Esophagus mucosa (tissue), 1 donor: ENCODE results near the gene WDR76. TPM values are rescaled to one million over a fixed set of nuclear protein-coding genes. Genes with fewer than 3 reads are reported as not detected.
"Not testable (repeated sequence)": the region's sequence is repeated elsewhere in the genome, so short reads cannot be mapped to it uniquely, and the experiment has no call there.

Experiments used
- ATAC-seq: fragments of 200-7000 bp; cut with Tn5 transposase; one replicate; pipeline ENCODE4 v1.9.1; 2020
- total RNA-seq: library from RNA; stranded (reverse); gene quantifications from one replicate; pipeline ENCODE4 v1.2.4, GENCODE V29; 2023
- donor health status: DM: yes; HTN: yes; CAD: no.

WDR76 gene
- 10.4 TPM for total RNA-seq

DNA sequence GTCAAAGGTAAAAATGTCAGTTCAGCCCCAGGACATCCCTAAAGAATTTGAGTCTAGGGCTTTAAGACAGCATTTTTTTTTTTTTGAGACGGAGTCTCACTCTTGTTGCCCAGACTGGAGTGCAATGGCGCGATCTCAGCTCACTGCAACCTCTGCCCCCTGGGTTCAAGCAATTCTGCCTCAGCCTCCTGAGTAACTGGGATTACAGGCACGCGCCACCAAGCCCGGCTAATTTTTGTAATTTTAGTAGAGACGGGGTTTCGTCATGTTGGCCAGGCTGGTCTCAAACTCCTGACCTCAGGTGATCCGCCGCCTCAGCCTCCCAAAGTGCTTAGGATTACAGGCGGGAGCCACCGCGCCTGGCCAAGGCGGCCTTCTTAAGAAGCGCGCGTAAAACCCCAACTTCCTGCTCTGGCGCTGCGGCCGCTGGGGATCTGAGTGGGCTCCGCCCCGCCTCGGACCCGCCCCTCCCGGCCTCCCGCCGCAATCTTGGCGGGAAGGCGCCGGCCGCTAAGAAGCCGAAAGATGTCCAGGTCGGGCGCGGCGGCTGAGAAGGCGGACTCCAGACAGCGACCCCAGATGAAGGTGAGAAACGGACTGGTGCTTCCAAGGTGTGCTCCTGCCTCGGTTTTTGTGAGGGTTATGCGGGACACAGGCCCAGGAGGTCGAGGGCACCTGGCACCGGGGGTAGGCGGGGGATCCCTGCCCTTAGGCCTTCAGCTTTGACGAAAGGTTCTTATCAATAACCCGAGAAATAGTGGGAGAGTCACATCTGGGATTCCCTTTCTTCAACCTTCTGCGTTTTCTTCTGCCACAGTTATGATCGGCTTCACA lies at the start of gene WDR76:
TSS of gene WDR76 (plus strand) at position 495 of the 834 bp plus-strand sequence. CDS start at position 526, 31 bp downstream.
- peak; percentile 68 for ATAC-seq

DNA sequence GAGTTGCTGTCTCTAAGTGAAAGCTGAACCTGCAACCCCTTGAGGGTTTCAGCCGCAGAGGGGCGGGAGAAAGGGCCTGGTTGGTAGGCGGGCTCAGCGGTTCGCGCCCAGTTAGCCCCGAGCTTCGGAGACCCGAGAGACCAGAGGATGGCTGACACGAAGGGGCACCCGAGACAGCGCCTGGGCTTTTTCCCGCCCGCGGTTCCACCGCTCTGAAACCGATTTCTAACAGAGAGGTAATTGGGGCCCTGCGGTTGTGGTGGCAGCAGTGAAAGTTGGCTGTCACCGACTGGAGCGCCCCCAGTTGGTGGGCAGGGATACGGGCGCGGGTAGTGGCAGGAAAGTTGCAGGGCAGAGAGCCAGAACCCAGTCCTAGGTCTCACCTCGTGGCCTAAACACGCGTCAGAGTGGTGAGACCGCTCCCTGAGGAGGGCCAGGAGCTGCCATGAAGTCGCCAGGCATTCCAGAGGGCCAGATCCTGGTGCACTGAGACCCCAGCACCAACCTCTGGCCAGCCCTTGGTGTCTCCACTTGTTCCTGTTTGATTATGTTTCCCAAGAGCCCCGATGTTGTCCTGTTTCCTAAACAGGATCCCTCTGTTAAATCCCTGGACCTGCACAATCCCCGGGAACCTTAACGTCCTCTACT lies 49.4 kb upstream of the WDR76 start:
- peak; percentile 73 for ATAC-seq

DNA sequence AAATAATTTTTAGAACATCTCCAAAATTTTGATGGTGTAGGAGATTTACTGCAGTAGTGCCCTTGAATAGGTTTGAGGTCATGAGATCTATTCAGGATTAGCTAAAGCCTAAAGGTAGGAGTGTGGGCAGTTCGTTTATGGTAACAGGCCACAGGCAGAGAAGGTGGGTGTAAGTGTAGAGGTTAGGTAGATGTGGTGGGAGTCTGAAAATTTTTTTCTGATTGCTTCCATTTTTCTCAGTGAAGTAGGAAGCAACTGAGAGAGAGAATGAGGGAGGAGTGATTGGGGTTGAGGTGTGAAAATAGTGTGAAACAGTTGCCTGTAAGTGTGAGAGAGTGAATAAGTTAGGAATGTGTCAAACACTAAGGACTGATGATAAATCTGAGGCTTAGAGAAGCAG lies 47.8 kb upstream of the WDR76 start:
- ATAC-seq = no peak

DNA sequence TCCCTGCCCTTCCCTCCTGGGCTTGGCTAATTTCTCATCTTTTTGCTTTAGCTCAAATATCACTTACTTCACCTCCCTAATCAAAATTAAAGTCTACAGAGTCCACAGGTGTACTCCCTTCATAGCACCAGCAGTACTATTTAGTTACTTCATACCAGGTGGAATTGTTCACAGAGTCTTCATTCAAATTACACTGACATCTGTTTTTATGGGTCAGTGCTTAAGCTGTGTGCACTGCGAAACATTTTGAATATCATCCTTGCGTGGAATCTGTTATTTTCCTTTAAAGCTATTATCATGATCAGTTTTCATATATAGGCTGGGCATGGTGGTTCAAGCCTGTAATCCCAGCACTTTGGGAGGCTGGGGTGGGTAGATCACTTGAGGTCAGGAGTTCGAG lies 37.4 kb upstream of the WDR76 start:
- no peak for ATAC-seq

DNA sequence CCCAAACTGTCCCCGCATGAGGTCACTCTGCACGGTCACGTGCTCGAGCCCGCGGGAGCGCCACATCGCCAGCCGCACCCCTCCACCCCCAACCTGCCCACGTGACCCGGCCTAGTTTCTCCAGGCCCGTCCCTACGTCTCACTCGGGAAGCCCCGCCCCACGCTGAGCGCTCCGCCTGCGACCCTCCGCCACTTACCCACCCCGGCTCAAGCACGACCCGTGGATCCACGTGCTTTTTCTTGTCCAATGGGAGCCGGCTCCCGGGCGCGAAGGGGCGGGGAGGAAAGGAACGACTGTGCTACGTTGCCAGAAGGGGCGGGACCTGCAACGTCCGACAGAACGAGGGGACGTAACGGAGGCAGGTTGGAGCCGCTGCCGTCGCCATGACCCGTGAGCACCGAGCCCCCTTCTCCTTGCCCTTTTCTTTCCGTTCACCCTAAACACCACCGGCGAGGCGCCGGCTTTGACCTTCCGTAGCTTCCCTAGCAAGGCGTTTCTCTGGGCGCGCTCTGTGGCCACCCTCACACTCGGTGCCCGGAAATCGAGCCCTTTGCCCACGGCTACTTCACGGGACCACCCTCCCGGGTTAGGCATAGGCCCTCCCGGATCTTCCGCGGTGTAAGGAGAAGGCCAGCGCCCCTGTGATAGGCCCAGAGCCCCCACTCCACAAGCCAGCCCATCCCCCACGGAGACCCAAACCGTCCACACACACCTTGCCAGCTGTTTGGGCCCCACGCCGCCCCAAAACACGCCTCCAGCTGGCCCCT lies 34.6 kb upstream of the WDR76 start, which contains the start of gene SERF2:
TSS of gene SERF2 (plus strand) at position 328 of the 768 bp plus-strand sequence. CDS start at position 385, 57 bp downstream.
- peak; percentile 97 for ATAC-seq

DNA sequence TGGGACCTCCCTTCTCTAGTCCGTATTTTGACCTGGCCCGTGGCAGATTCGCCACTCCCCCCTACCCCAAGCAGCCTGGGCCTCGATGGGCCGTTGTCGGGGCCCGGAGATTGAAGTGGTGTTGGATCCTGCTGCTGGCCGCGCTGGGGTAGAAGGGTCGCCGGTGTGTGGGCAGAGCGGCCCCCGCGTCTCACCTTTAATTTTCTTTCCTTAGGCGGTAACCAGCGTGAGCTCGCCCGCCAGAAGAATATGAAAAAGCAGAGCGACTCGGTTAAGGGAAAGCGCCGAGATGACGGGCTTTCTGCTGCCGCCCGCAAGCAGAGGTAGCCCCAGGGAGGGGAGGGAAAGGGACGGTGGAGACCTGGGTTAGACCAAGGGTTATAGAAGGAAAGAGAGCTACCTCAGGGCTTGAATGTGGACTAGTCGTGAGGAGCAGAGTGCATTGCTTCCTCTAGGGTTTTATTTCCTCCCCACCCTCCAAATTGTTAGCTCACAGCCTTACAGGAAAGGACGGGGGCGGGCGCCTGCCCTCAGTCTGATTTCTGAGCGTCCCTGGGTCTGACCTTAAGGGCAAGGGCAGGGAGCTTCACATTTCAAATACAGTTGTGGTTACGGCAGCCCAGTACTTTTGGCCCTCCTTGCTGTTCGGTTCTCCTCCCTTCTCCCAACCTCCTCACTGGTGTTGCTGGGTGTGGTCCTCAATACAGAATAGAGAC lies 33.9 kb upstream of the WDR76 start:
- ATAC-seq = peak; percentile 15

DNA sequence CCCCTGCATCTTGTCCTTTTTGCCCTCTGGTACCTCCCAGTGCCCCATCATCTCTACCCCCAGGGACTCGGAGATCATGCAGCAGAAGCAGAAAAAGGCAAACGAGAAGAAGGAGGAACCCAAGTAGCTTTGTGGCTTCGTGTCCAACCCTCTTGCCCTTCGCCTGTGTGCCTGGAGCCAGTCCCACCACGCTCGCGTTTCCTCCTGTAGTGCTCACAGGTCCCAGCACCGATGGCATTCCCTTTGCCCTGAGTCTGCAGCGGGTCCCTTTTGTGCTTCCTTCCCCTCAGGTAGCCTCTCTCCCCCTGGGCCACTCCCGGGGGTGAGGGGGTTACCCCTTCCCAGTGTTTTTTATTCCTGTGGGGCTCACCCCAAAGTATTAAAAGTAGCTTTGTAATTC lies 33.2 kb upstream of the WDR76 start:
- no peak for ATAC-seq

DNA sequence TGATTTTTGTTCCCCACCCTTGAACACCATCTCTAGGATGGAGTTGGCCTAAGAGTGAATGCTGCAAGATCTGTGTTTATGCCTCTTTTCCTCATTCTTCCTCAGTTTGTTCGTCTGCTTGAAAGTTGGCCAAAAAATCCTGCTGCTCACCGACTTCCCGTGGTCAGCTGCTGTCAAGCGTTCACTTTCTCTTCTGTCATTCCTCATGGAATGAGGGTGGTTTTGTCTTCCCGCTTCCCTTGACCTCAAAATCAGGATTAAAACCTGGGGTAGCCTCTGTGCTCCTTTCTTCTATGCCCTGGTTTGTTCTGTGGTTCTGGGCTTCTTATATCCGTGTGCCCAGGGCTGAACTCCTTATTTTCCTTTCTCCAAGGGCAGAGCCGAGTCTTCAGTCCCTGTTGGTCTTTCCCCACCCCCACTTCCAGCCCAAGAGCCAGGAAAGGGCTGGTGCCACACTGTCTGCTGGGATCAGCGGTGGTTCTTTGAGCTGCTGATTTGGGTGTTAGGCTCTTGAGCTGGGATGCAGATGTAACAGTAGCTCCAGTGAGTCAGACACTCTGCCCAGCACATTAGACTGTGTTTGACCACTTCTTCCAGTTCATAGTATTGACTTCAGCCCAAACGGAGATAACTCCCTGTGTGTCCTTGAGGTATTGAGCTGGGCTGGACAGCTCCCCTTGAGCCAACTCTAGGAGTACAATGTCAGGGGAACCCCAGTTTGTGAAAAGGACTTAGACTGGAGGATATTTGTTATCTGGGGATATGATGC lies 32.3 kb upstream of the WDR76 start:
- ATAC-seq = no peak

DNA sequence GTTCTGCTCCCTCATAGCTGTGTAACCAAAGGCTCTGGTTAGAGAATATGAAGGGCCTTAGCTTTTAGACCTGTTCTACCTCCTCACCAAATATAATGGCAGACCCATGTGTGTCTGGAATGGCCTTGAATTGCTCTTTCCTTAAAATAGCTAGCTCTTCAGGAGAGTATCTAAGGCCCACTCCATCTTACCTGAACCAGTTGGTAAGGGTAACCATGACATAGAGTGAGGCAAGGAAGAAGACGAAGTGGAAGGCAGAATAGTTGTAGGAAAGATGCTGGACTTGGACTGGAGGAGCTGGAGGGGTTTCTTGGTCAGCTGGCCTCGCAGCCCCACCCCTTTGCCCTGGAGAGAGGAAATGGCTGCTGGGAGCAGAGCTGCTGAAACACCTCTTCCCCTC lies 31.6 kb upstream of the WDR76 start:
- no peak for ATAC-seq

DNA sequence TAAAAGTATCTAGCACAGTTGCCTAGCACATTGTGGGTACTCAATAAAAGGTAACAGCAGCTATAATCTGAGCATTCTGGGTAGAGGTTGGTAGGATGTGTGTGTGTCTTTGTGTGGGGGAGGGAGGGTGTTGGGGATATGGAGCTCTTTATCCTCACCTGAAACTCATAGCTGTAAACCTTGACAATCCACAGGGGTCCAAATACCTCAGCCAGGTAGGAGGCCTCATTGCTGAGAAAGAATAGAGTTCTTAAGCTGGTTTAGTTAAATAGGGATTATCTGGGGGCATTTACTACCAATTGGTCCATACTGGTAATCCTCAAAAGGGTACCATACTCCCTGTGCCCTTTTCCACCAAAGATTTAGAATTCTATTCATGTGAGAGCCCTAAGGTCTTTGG lies 30.8 kb upstream of the WDR76 start:
- no peak for ATAC-seq

DNA sequence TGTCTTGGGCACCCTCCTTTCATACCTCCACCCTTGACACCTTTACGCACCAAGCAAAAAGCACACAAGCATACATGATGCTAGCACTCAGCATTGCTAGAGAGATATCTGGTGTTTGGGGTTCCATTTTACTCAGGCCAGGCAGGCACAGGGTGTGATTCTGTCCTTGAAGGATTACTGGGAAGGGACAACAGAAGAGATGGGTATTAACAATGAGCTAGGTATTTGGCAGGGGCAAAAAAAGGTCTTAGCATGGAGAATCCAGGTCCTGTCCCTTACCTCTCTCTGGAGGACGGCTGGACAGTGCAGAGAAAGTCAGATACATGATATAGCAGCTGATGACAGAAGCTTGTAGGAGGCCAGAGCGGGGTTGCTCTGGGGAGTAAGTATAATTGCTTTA lies 30.2 kb upstream of the WDR76 start:
- no peak for ATAC-seq

DNA sequence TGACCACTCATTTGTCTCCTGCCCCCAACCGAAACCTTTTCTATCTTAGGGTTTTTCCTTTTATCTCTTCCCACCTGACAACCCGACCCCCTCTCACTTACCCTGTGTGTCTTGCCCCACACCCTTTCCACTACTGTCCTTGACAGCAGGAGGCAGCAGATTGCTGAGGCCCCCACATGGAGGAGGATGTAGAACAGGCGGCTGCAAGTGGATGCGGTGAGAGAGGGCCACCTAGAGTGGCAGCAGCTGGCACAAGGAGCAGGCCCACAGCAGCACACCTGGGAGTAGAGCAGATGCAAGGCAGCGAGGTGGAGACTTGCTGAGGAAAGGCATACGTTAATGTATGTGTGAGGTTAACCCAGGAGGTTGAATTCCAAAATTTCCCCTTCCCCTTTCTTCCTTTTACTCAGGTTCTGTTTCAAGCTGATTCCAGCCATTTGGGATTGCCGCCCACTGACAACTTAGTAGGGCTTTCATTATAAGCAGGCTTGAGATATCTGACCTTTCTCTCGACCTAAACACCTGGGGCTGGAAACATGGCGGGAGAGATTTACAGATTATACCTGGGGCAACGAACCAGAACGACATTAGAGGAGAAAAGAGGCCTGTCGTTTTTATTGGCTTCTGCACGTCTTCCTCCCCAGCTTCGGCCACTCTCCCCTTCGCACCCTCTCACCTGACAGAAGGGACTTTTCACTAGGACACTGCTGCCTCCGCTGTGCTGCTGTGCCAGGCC lies 27.4 kb upstream of the WDR76 start:
- peak; percentile 3 for ATAC-seq

DNA sequence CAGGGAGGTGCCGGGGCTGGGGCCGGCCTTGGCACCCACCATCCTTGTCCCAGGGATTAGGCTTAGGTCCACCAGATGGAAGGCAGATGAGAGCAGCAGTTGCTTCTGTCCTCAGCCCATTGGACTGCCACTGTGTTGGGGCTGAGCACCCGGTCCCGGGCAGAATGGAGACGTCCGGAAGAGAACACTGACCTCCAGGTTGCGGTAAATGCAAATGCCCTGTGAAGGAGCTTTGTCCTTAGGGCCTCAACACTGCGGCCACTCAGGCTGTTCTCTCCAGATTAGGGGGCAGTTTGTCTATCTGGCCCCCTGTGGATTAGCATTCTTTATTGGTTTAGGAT lies 26.9 kb upstream of the WDR76 start, which contains the start of gene SERINC4:
TSS of gene SERINC4 (minus strand) at position 276 of the 341 bp plus-strand sequence. CDS start at position 42, 234 bp downstream.
- ATAC-seq = peak; percentile 2

DNA sequence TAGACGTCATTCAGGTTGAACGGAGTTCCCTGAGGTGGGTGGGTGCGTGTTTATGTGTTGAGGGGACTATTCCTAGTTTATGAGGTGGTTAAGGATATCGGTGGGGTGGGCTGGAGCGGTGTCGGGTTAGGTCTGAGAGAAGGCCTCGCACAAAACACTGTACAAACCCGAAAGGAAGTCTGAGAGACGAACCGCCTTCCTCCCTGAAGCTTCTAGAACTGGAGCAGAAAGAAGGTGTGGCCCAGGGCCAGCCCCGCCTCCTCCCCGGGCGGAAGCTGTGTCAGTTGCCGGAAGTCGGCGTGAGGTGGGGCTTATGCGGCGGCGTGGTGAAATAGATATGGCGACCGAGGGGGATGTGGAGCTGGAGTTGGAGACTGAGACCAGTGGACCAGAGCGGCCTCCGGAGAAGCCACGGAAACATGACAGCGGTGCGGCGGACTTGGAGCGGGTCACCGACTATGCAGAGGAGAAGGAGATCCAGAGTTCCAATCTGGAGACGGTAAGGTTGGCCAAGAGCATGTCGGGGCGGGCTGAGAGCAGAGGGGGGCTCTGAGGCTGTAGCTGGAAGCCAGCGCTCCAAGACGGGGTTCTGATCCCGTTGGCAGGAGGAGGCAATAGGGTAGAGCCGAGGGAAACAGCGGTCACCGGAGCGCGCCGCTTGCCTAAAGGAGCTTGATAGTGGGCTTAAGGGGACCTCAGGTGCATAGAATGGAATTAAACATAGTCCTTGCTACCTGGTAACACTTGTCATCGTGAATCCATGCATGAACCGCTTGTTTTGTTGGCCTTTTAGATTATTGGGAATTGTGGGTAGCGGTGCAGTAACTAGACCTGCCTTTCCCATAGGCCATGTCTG lies 26.3 kb upstream of the WDR76 start, which contains the start of gene HYPK:
TSS of gene HYPK (plus strand) at position 314 of the 856 bp plus-strand sequence. CDS start at position 338, 24 bp downstream.
- peak; percentile 83 for ATAC-seq

DNA sequence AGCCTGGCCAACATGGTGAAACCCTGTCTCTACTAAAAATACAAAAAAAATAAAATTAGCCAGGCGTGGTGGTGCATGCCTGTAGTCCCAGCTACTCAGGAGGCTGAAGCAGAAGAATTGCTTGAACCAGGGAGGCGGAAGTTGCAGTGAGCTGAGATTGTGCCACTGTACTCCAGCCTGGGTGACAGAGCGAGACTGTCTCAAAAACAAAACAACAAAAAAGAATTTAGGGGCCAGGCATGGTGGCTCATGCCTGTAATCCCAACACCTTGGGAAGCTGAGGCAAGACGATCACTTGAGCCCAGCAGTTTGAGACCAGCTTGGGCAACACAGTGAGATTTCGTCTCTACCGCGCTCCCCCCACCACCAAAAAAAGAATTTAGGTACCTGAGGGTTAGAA lies 24.1 kb upstream of the WDR76 start:
- ATAC-seq = not testable (repeated sequence)

DNA sequence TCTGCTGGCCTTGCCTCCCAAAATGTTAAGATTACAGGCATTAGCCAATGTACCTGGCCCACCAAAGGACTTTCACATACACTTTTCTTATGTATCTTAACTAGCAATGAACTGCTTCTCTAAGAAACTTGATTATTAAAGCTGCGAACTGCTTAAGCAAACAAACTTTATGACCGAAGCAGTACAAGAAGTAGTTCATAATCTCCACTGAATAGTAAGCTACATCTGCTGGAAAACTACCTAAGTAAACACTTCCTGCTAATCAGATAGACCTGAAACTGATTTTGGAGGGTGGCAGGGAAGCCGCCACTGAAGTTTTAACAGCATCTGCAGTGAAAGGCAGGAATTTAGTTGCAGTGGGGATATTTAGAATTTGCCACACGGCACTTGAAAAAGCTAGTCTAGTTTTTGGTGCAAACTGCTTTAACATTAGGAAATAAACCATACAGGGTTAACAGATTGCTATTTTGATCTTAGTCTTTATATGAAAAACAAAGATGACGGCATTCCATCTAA lies 18.3 kb upstream of the WDR76 start:
- ATAC-seq = no peak

DNA sequence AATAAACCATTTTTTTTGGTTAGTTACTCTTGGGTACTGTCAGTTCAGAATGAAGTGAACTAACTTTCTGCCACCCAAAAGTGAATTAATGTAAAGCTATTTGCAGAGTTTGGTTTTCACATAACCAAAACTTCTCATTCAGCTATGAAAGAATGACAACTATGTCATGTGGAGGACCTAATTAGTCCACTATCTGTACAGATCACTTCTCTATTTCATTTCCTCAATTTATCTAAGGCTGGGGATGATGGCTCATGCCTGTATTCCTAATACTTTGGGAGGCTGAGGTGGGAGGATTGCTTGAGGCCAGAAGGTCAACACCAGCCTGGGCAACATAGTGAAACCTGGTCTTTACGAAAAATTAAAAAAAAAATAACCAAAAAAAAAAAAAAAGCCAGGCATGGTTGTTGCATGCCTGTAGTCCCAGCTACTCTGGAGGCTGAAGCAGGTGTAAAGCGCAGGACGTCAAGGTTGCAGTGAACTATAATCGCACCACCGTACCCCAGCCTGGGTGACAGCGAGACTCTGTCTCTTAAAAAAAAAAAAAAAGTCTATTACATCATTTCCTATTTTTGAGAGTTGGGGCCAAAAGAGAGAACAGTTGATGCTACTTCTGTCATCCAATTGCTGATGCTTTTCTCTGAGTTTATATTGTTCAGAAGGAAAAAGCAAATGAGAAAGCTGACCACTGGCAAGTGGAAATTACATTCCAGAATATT lies 17.7 kb upstream of the WDR76 start:
- no peak for ATAC-seq

DNA sequence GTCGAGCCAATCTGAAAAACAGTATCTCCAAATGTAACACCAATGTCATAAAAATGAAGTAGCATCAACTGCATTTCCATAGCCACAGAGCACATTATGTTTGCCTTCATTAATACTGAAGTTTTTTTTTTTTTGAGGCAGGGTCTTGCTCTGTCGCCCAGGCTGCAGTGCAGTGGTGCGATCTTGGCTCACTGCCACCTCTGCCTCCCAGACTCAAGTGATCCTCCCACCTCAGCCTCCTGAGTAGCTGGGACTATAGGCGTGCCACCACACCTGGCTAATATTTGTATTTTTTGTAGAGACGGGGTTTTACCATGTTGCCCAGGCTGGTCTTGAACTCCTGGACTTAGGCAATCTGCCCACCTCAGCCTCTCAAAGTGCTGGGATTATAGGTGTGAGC lies 11.7 kb upstream of the WDR76 start:
- not testable (repeated sequence) for ATAC-seq

DNA sequence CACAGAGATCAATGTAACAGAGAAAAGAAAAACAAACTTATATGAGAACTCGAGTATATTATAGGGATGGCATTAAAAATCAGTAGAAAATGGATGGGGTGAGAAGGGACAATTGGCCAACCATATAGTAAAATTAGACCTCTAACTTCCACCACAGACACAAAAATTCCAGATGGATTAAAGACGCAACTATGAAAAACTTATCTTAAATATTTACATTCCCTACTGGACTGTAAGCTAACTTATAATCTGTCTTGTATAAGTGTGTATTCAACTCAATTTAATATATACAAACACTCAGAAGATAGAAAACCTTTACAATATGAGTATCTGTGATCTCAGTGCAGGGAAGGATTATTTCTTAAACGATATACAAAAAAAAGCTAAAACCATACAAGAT lies 5.3 kb upstream of the WDR76 start:
- no peak for ATAC-seq
